ENCODE results near the gene FAM168A. TPM values are rescaled to one million over a fixed set of nuclear protein-coding genes. Genes with fewer than 3 reads are reported as not detected.

The FAM168A gene
- total RNA-seq, 2 donors from 2014 or later = 30.9 to 40.8 TPM

- no peak overlapping the region for H3K27ac ChIP-seq
- peaks cover 65% of the 10 kb centered on the region for H3K36me3 ChIP-seq
Measured at GRCh38 chr11:73365352-73366264, 232.3 kb downstream of the FAM168A start.

GRCh38 chr11:73363147-73363546, 234.8 kb downstream of the FAM168A start:
- Histone ChIP-seq H3K9me3 (no peaks in the 10 kb centered on the region), H3K4me3 (no peak overlapping the region), H3K27me3 (no peaks in the 10 kb centered on the region), H3K4me1 (peaks cover 0 to 22% of the 10 kb centered on the region in 2 donors), H3K27ac (no peak overlapping the region), H3K36me3 (peaks cover 80% of the 10 kb centered on the region)
- no peak for DNase-seq (ENCODE audit: low spot score)
- no peak for TF ChIP-seq CTCF (IDR thresholded peaks at IDR 0.05)

More at GRCh38 chr11:73365352-73366264, 232.3 kb downstream of the FAM168A start:
- Histone ChIP-seq H3K4me1 (peaks cover 0 to 6% of the 10 kb centered on the region in 2 donors), H3K9me3 (no peaks in the 10 kb centered on the region), H3K4me3 (no peak overlapping the region), H3K27me3 (no peaks in the 10 kb centered on the region)
- DNase-seq (ENCODE audit: low spot score) = no peak
- TF ChIP-seq CTCF (IDR thresholded peaks at IDR 0.05) = no peak

GRCh38 chr11:73361953-73362776, 235.7 kb downstream of the FAM168A start:
- no peak for TF ChIP-seq CTCF (IDR thresholded peaks at IDR 0.05)
- Histone ChIP-seq H3K9me3 (no peaks in the 10 kb centered on the region), H3K4me3 (no peak overlapping the region), H3K36me3 (peaks cover 83% of the 10 kb centered on the region), H3K27me3 (no peaks in the 10 kb centered on the region), H3K27ac (no peak overlapping the region), H3K4me1 (peaks cover 0 to 22% of the 10 kb centered on the region in 2 donors)
- DNase-seq (ENCODE audit: low spot score) = no peak

- Histone ChIP-seq H3K27ac (no peak overlapping the region), H3K27me3 (no peaks in the 10 kb centered on the region), H3K9me3 (no peaks in the 10 kb centered on the region), H3K36me3 (peaks cover 89% of the 10 kb centered on the region), H3K4me3 (no peak overlapping the region), H3K4me1 (peaks cover 0 to 18% of the 10 kb centered on the region in 2 donors)
- TF ChIP-seq CTCF (IDR thresholded peaks at IDR 0.05) = no peak
- DNase-seq (ENCODE audit: low spot score) = no peak
Measured at GRCh38 chr11:73360743-73361369, 237.1 kb downstream of the FAM168A start.

GRCh38 chr11:73359930-73360742, 237.8 kb downstream of the FAM168A start:
- no peaks in the 10 kb centered on the region for H3K9me3 ChIP-seq
- no peak for TF ChIP-seq CTCF (IDR thresholded peaks at IDR 0.05)
- DNase-seq (ENCODE audit: low spot score) = no peak
- H3K27ac ChIP-seq = peak overlapping the region in 1 of 2 donors; percentile 23
- peaks cover 0 to 18% of the 10 kb centered on the region in 2 donors for H3K4me1 ChIP-seq
- no peak overlapping the region for H3K4me3 ChIP-seq
- H3K27me3 ChIP-seq = no peaks in the 10 kb centered on the region
- H3K36me3 ChIP-seq = peaks cover 87% of the 10 kb centered on the region
